Endodermal cell (in vitro differentiated cells): Measurements from ENCODE around the gene MACC1. TPM values are rescaled to one million over a fixed set of nuclear protein-coding genes. Genes with fewer than 3 reads are reported as not detected.

Experiments used
- DNase-seq: peaks from one replicate; pipeline ENCODE4 v3.0.0-alpha.2; 2017
- H3K27ac ChIP-seq: 2 replicates; pipeline ENCODE4 v1.5.1; 2013; ENCODE audit warnings: mild to moderate bottlenecking, low read depth, low read length, moderate library complexity
- H3K27me3 ChIP-seq: 2 replicates; pipeline ENCODE4 v1.6.1; 2013; ENCODE audit warnings: mild to moderate bottlenecking, low read length, moderate library complexity; ENCODE audit not compliant: insufficient read depth, control insufficient read depth, poor library complexity, severe bottlenecking
- H3K36me3 ChIP-seq: 2 replicates; pipeline ENCODE4 v1.7.0; 2013; ENCODE audit warnings: mild to moderate bottlenecking, low read length, moderate library complexity; ENCODE audit not compliant: control insufficient read depth, insufficient read depth
- H3K4me1 ChIP-seq: one replicate; pipeline ENCODE4 v1.7.0; 2013; ENCODE audit warnings: low read length; ENCODE audit not compliant: control insufficient read depth, insufficient read depth
- H3K4me3 ChIP-seq: 2 replicates; pipeline ENCODE4 v1.5.1; 2013; ENCODE audit warnings: mild to moderate bottlenecking, low read length, moderate library complexity
- H3K9ac ChIP-seq: 2 replicates; pipeline ENCODE4 v1.6.1; 2013; ENCODE audit warnings: mild to moderate bottlenecking, low read length, moderate library complexity; ENCODE audit not compliant: poor library complexity, severe bottlenecking; ENCODE audit errors: extremely low read depth
- H3K9me3 ChIP-seq: 2 replicates; pipeline ENCODE4 v1.6.1; 2013; ENCODE audit warnings: mild to moderate bottlenecking, low read length, moderate library complexity; ENCODE audit not compliant: control insufficient read depth
- H3K27ac Mint-ChIP-seq: 2 replicates; pipeline ENCODE4 v1.8.0; 2020; ENCODE audit warnings: mixed read lengths
- H3K27me3 Mint-ChIP-seq: 2 replicates; pipeline ENCODE4 v1.8.0; 2021; ENCODE audit warnings: mild to moderate bottlenecking, mixed read lengths; ENCODE audit not compliant: insufficient read depth
- H3K36me3 Mint-ChIP-seq: 2 replicates; pipeline ENCODE4 v1.8.0; 2020; ENCODE audit warnings: low read depth, mixed read lengths
- H3K4me1 Mint-ChIP-seq: 2 replicates; pipeline ENCODE4 v1.8.0; 2020; ENCODE audit warnings: mixed read lengths
- H3K4me3 Mint-ChIP-seq: 2 replicates; pipeline ENCODE4 v1.8.0; 2020; ENCODE audit warnings: mild to moderate bottlenecking, moderate library complexity, mixed read lengths
- H3K9me3 Mint-ChIP-seq: 2 replicates; pipeline ENCODE4 v1.8.0; 2020; ENCODE audit warnings: mild to moderate bottlenecking, mixed read lengths
- WGBS, 2 experiments: methylation state at CpG; one replicate each; pipeline versions ENCODE4 v1.1.5 to v1.1.7; 2013; ENCODE audit warnings: missing lambda C conversion rate in 2 of 2, mixed read lengths in 1 of 2; ENCODE audit not compliant: insufficient coverage in 1 of 2, insufficient read length in 1 of 2; 5-methylcytosine and 5-hydroxymethylcytosine counted together
- total RNA-seq, 2 donors: library from RNA; stranded (reverse); fragmentation: NEBNext Ultra II Directional in 1 of 2; extraction: Animal tissue kit (Norgen Biotek cat#: 25700) in 1 of 2; gene quantifications; 2 replicates in 1 of 2; 3 replicates in 1 of 2; pipeline ENCODE4 v1.2.1, GENCODE V29; 2021
- TF ChIP-seq, protein P1 (sequence below): fragments of 200-600 bp; sonication (generic); conservative IDR thresholded peaks from 2 replicates; pipeline ENCODE4 v1.5.0; 2021; ENCODE audit warnings: antibody characterized with exemption, mild to moderate bottlenecking

MACC1 gene
- total RNA-seq, 2 donors from 2014 or later, result 1.4 to 2.0 TPM

DNA sequence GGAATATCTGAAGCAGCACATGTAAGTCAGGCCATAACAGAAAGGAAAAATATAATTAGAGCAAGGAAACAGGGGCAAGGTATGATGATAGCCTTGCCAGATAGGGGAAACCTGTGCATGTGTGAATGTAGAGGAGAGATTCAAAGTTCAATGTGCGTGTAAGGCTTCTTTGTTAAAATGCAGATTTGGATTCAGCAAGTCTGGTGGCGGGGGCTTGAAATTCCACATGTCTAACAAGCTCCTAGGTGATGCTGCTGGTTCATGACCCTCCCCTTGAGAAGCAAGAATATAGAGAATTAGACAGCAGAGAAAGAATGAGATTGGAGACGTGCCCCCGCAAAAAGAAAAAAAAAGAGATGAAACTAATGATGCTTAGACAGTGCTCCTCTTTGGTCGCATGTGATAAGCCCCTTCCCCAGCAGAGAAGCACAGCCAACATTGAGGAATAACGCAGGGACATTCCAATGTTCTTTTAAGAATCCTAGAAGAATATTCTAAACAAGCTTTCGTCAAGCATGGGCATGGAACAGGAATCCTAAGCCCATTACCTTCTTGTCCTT, 21.1 kb upstream of the MACC1 start:
- Histone ChIP-seq H3K9ac (no peak overlapping the region), H3K4me1 (no peaks in the 10 kb centered on the region), H3K9me3 (no peaks in the 10 kb centered on the region), H3K27ac (no peak overlapping the region), H3K36me3 (no peaks in the 10 kb centered on the region), H3K4me3 (no peak overlapping the region), H3K27me3 (no peaks in the 10 kb centered on the region)
- Mint-ChIP-seq H3K27me3 (peaks cover 4% of the 10 kb centered on the region), H3K4me3 (no peak overlapping the region), H3K9me3 (no peaks in the 10 kb centered on the region), H3K4me1 (peaks cover 8% of the 10 kb centered on the region), H3K36me3 (no peaks in the 10 kb centered on the region), H3K27ac (no peak overlapping the region)
- TF ChIP-seq, protein P1, sequence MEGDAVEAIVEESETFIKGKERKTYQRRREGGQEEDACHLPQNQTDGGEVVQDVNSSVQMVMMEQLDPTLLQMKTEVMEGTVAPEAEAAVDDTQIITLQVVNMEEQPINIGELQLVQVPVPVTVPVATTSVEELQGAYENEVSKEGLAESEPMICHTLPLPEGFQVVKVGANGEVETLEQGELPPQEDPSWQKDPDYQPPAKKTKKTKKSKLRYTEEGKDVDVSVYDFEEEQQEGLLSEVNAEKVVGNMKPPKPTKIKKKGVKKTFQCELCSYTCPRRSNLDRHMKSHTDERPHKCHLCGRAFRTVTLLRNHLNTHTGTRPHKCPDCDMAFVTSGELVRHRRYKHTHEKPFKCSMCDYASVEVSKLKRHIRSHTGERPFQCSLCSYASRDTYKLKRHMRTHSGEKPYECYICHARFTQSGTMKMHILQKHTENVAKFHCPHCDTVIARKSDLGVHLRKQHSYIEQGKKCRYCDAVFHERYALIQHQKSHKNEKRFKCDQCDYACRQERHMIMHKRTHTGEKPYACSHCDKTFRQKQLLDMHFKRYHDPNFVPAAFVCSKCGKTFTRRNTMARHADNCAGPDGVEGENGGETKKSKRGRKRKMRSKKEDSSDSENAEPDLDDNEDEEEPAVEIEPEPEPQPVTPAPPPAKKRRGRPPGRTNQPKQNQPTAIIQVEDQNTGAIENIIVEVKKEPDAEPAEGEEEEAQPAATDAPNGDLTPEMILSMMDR, result no peak
- no peak for DNase-seq
- WGBS, 2 experiments, result 90 to 91% methylated on average over 7 of the region's 7 CpGs

DNA sequence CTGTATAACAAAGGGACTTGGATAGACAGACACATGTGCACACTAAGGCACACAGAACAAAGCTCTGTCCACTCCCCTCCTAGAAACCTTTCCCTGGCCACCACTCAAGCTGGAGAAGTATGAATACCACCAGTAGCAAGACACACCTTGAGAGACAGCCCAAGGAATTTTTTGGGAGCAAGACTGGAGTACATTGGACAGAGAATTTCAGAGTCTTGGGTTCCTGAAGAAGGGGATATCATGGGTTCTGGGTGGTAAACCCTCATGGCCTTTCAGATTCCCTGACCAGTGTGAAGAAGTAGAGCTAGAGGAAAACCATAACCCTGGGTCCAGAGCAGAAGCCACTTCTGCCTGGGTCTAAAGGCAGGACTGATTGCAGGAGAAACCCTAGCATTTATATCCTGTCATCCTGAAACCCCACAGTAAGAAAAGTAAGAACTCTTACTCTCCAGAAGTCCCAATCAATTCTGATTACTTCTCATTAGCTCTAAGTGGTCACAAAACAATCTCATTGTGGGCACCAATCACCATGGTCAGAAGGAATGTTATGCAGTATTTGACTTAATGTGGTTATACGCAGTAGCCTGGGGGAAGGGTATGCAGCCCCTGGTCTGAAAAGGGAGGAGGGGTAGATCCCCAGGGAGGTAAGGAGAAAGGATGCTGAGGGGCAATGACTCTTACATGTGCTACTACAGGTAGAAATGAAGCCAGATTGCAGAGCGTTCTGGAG, 20.4 kb upstream of the MACC1 start:
- Mint-ChIP-seq H3K4me3 (no peak overlapping the region), H3K36me3 (no peaks in the 10 kb centered on the region), H3K4me1 (peaks cover 8% of the 10 kb centered on the region), H3K27me3 (peaks cover 4% of the 10 kb centered on the region), H3K27ac (no peak overlapping the region), H3K9me3 (no peaks in the 10 kb centered on the region)
- TF ChIP-seq, protein P1, result no peak
- Histone ChIP-seq H3K4me3 (no peak overlapping the region), H3K27ac (no peak overlapping the region), H3K9ac (no peak overlapping the region), H3K4me1 (no peaks in the 10 kb centered on the region), H3K27me3 (no peaks in the 10 kb centered on the region), H3K9me3 (no peaks in the 10 kb centered on the region), H3K36me3 (no peaks in the 10 kb centered on the region)
- DNase-seq, result no peak
- WGBS, 2 experiments, result 92 to 100% methylated on average over 2 of the region's 2 CpGs

DNA sequence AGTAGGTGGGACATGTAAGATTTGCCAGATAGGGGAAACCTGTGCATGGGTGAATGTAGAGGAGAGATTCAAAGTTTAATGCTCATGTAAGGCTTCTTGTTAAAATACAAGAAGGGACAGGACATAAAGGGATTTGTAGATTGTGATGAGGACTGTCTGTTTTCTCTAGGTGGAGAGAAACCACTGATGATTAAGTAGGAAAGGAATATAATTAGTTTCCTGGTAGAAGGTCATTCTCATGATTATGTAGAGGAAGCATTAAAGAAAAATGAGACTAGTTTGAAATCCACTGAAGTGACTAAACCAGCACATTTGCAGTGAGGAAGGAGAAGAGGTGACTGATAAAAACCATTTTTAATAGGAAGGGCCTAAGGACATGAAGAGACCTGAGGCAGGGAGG, 19.6 kb upstream of the MACC1 start:
- Histone ChIP-seq H3K36me3 (no peaks in the 10 kb centered on the region), H3K9ac (no peak overlapping the region), H3K4me1 (no peaks in the 10 kb centered on the region), H3K27ac (no peak overlapping the region), H3K4me3 (no peak overlapping the region), H3K9me3 (no peaks in the 10 kb centered on the region), H3K27me3 (no peaks in the 10 kb centered on the region)
- peaks cover 8% of the 10 kb centered on the region for H3K4me1 Mint-ChIP-seq
- H3K4me3 Mint-ChIP-seq, result no peak overlapping the region
- peaks cover 4% of the 10 kb centered on the region for H3K27me3 Mint-ChIP-seq
- no peak overlapping the region for H3K27ac Mint-ChIP-seq
- H3K9me3 Mint-ChIP-seq, result no peaks in the 10 kb centered on the region
- no peaks in the 10 kb centered on the region for H3K36me3 Mint-ChIP-seq
- TF ChIP-seq, protein P1, result no peak
- DNase-seq, result no peak
